GM12878 (cell line): ENCODE measurements around the gene IBTK. TPM values are rescaled to one million over a fixed set of nuclear protein-coding genes. Genes with fewer than 3 reads are reported as not detected.

ENCODE experiments used
- ATAC-seq: fragments of 200-7000 bp; cut with Tn5 transposase; 3 replicates; pipeline ENCODE4 v1.9.1; 2020; ENCODE audit warnings: mild to moderate bottlenecking, moderate library complexity
- BruUV-seq: library from RNA; stranded (reverse); fragments of 400-500 nt; replicated peaks from 2 replicates; lab custom pipeline; 2021; lab: Mats Ljungman, UMichigan
- CTCF ChIA-PET: fragments of 300-600 bp; sonication (Branson Sonifier 250); formaldehyde crosslinking; extraction: SDS; loops from one replicate; lab custom pipeline; 2021; ENCODE audit warnings: inconsistent platforms; lab: Yijun Ruan, JAX
- POLR2A ChIA-PET: fragments of 350-600 bp; formaldehyde crosslinking; extraction: SDS; loops from one replicate; lab custom pipeline; 2021; ENCODE audit warnings: inconsistent platforms; lab: Charles Lee
- RAD21 ChIA-PET: fragments of 300-600 bp; sonication (Branson Sonifier 250); formaldehyde crosslinking; loops from one replicate; lab custom pipeline; 2023; ENCODE audit warnings: antibody characterized with exemption; ENCODE audit not compliant: unreplicated experiment; lab: Charles Lee
- SMC1A ChIA-PET: fragments of 300-600 bp; sonication (Branson Sonifier 250); formaldehyde crosslinking; loops from one replicate; lab custom pipeline; 2023; ENCODE audit not compliant: unreplicated experiment, uncharacterized antibody; lab: Charles Lee
- DNase-seq: peaks from one replicate; pipeline ENCODE4 v3.0.0-alpha.2; 2011; ENCODE audit warnings: low read depth, low spot score
- FAIRE-seq: peaks from 3 replicates; lab custom pipeline; 2011; peaks lifted over from hg19 to GRCh38; lab: Jason Lieb, UNC
- H2AFZ ChIP-seq: 2 replicates; pipeline ENCODE4 v1.6.0; 2011; ENCODE audit warnings: low read depth, low read length, control low read depth; ENCODE audit not compliant: control insufficient read depth
- H3K27ac ChIP-seq: 2 replicates; pipeline ENCODE4 v1.5.1; 2011; ENCODE audit warnings: control low read depth; ENCODE audit not compliant: control insufficient read depth, insufficient read depth
- H3K27me3 ChIP-seq, 2 experiments: replicated peaks in 1 of 2; 2 replicates each; pipeline versions ENCODE4 v1.6.0 to v1.6.1; 2011; ENCODE audit warnings: low read length in 1 of 2; ENCODE audit not compliant: control insufficient read depth in 2 of 2, insufficient read depth in 2 of 2
- H3K36me3 ChIP-seq, 2 experiments: 2 replicates each; pipeline ENCODE4 v1.5.1; 2011; ENCODE audit warnings: low read length in 1 of 2; ENCODE audit not compliant: control insufficient read depth in 2 of 2, insufficient read depth in 2 of 2
- H3K4me1 ChIP-seq: 2 replicates; pipeline ENCODE4 v1.6.1; 2011; ENCODE audit warnings: mild to moderate bottlenecking, low read length, moderate library complexity, mixed read lengths; ENCODE audit not compliant: control insufficient read depth, insufficient read depth
- H3K4me2 ChIP-seq: 2 replicates; pipeline ENCODE4 v1.6.0; 2011; ENCODE audit warnings: control low read depth; ENCODE audit not compliant: control insufficient read depth, insufficient read depth
- H3K4me3 ChIP-seq: fragments of 200-600 bp; sonication (generic); 2 replicates; pipeline ENCODE4 v1.5.1; 2016
- H3K79me2 ChIP-seq: 2 replicates; pipeline ENCODE4 v1.6.0; 2011; ENCODE audit warnings: low read length; ENCODE audit not compliant: control insufficient read depth, insufficient read depth
- H3K9ac ChIP-seq: 2 replicates; pipeline ENCODE4 v1.8.0; 2011; ENCODE audit warnings: low read length, control low read depth, mixed read lengths; ENCODE audit not compliant: control insufficient read depth, insufficient read depth
- H3K9me3 ChIP-seq: replicated peaks from 3 replicates; pipeline ENCODE4 v1.5.1; 2011; ENCODE audit warnings: mild to moderate bottlenecking, low read length; ENCODE audit not compliant: control insufficient read depth, insufficient read depth
- H4K20me1 ChIP-seq: 2 replicates; pipeline ENCODE4 v1.6.0; 2011; ENCODE audit not compliant: control insufficient read depth, insufficient read depth
- CHD1 ChIP-seq: IDR thresholded peaks from 2 replicates; pipeline ENCODE4 v1.6.1; 2012; ENCODE audit warnings: low read depth, low read length, improper control_type of control experiment
- HCFC1 ChIP-seq: fragments of 150-350 bp; IDR thresholded peaks from 2 replicates; pipeline ENCODE4 v1.6.1; 2014; ENCODE audit warnings: low read length
- NBN ChIP-seq: fragments of 450-650 bp; IDR thresholded peaks from 2 replicates; pipeline ENCODE4 v1.6.1; 2016
- POLR2A ChIP-seq: IDR thresholded peaks from 2 replicates; pipeline ENCODE4 v1.6.1; 2011; ENCODE audit warnings: low read depth, mild to moderate bottlenecking, low read length
- RAD51 ChIP-seq: fragments of 450-650 bp; IDR thresholded peaks from 2 replicates; pipeline ENCODE4 v1.6.1; 2016; ENCODE audit warnings: moderate library complexity, mild to moderate bottlenecking, inconsistent platforms
- RELA ChIP-seq: fragments of 450-650 bp; IDR thresholded peaks from 2 replicates; pipeline ENCODE4 v1.8.0; 2014; ENCODE audit warnings: borderline replicate concordance; ENCODE audit not compliant: partially characterized antibody
- WRNIP1 ChIP-seq: IDR thresholded peaks from 2 replicates; pipeline ENCODE4 v1.6.1; 2011; ENCODE audit warnings: low read depth, low read length, improper control_type of control experiment, borderline replicate concordance
- WGBS: methylation state at CpG from one replicate; pipeline ENCODE4 v1.1.6; 2016; ENCODE audit warnings: low lambda C conversion rate; ENCODE audit not compliant: insufficient replicate concordance, insufficient coverage; ENCODE audit errors: missing lambda C conversion rate; 5-methylcytosine and 5-hydroxymethylcytosine counted together
- in situ Hi-C: fragments of 300-500 bp; cut with MboI; formaldehyde crosslinking; loops from 9 replicates; pipeline ENCODE4 v1.14.3; 2018; ENCODE audit warnings: mixed read lengths
- intact Hi-C: fragments of 100-400 bp; cut with micrococcal nuclease; formaldehyde crosslinking; loops from one replicate; pipeline ENCODE4 v1.14.2; 2022; ENCODE audit not compliant: unreplicated experiment
- polyA plus RNA-seq, 11 experiments: library from polyadenylated mRNA; depleted of rRNA in 4 of 11; unstranded in 6 of 11; stranded (reverse) in 5 of 11; fragments of >200 nt; fragmentation: Nextera tagmentation in 4 of 11; fragmentation: Illumina TruSeq in 1 of 11; extraction: Ambion mirVana in 4 of 11; extraction: Trizol in 1 of 11; gene quantifications; 1 replicate in 1 of 11; 2 replicates in 10 of 11; pipeline versions ENCODE4 v1.2.1 to v1.2.3, GENCODE V29; 2011 to 2016; ENCODE audit warnings: inconsistent platforms in 2 of 11, missing spikeins in 2 of 11, low read depth in 1 of 11
- total RNA-seq, 4 experiments: library from RNA; depleted of rRNA in 3 of 4; stranded (reverse); fragments of >200 nt in 3 of 4; fragmentation: Illumina TruSeq in 1 of 4; extraction: Trizol in 1 of 4; gene quantifications; 2 replicates each; pipeline versions ENCODE4 v1.2.1 to v1.2.3, GENCODE V29; 2013 to 2021
- TF ChIP-seq, protein P1 (sequence below): fragments of 150-350 bp; IDR thresholded peaks from 2 replicates; pipeline ENCODE4 v1.6.1; 2014; ENCODE audit warnings: mild to moderate bottlenecking, low read depth, low read length

The IBTK gene
- total and polyA plus RNA-seq, 10 of the 15 experiments (the other 5 are each of a cell fraction or from before 2014, with no cell fraction given): 12.0 to 32.1 (median 20.9) TPM

GRCh38 chr6:82240186-82240585 lies 7.4 kb downstream of the IBTK start:
- ChIA-PET RAD21 (no interaction called here), SMC1A (interaction anchor here (1.7 to 2.6 kb wide), 2 partner anchors 12 to 22 kb away, joined by 3 to 6 read pairs; no protein-coding TSS in a partner anchor), CTCF (no interaction called here), POLR2A (no interaction called here)
- TF ChIP-seq CHD1 (no peak), WRNIP1 (no peak), POLR2A (no peak), HCFC1 (no peak), RELA (no peak), RAD51 (no peak), NBN (no peak)
- TF ChIP-seq, protein P1, sequence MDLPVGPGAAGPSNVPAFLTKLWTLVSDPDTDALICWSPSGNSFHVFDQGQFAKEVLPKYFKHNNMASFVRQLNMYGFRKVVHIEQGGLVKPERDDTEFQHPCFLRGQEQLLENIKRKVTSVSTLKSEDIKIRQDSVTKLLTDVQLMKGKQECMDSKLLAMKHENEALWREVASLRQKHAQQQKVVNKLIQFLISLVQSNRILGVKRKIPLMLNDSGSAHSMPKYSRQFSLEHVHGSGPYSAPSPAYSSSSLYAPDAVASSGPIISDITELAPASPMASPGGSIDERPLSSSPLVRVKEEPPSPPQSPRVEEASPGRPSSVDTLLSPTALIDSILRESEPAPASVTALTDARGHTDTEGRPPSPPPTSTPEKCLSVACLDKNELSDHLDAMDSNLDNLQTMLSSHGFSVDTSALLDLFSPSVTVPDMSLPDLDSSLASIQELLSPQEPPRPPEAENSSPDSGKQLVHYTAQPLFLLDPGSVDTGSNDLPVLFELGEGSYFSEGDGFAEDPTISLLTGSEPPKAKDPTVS: no peak
- FAIRE-seq: no peak
- peaks cover 41% of the 10 kb centered on the region for H3K79me2 ChIP-seq
- no peak overlapping the region for H2AFZ ChIP-seq
- no peak overlapping the region for H3K27ac ChIP-seq
- intact Hi-C loops (loop anchor here (10.0 kb wide), 1 partner anchor 955 kb away; the partner anchor contains the start of genes PGM3 and RWDD2A), in situ Hi-C loops (loop anchor here (10.0 kb wide), 1 partner anchor 965 kb away; no protein-coding TSS in a partner anchor)
- no peak overlapping the region for H3K4me2 ChIP-seq
- WGBS: 71% methylated on average over 3 of the region's 3 CpGs
- no peaks in the 10 kb centered on the region for H3K27me3 ChIP-seq
- H3K36me3 ChIP-seq: peaks cover 0 to 4% of the 10 kb centered on the region in 2 experiments; a peak in 3 of 4 replicates
- ATAC-seq: no peak
- no peak overlapping the region for H3K9ac ChIP-seq
- BruUV-seq: no TSS peak
- H3K4me1 ChIP-seq: no peaks in the 10 kb centered on the region
- peak overlapping the region; percentile 5; the same call in 1 of the 2 replicates for H3K4me3 ChIP-seq
- DNase-seq: no peak
- H4K20me1 ChIP-seq: no peaks in the 10 kb centered on the region
- H3K9me3 ChIP-seq: peaks cover 3% of the 10 kb centered on the region
